GM12875 (cell line): ENCODE measurements around the gene BRD1.

Experiments
- H3K4me3 ChIP-seq: one replicate; pipeline ENCODE4 v1.5.1; 2011; ENCODE audit warnings: low read depth, low read length, control low read depth
- CTCF ChIP-seq: IDR thresholded peaks from 2 replicates; pipeline ENCODE4 v1.5.1; 2011; ENCODE audit warnings: low read depth, mild to moderate bottlenecking, control low read depth, inconsistent platforms, low read length, moderate library complexity, borderline replicate concordance; ENCODE audit not compliant: insufficient read depth

BRD1 gene

DNA sequence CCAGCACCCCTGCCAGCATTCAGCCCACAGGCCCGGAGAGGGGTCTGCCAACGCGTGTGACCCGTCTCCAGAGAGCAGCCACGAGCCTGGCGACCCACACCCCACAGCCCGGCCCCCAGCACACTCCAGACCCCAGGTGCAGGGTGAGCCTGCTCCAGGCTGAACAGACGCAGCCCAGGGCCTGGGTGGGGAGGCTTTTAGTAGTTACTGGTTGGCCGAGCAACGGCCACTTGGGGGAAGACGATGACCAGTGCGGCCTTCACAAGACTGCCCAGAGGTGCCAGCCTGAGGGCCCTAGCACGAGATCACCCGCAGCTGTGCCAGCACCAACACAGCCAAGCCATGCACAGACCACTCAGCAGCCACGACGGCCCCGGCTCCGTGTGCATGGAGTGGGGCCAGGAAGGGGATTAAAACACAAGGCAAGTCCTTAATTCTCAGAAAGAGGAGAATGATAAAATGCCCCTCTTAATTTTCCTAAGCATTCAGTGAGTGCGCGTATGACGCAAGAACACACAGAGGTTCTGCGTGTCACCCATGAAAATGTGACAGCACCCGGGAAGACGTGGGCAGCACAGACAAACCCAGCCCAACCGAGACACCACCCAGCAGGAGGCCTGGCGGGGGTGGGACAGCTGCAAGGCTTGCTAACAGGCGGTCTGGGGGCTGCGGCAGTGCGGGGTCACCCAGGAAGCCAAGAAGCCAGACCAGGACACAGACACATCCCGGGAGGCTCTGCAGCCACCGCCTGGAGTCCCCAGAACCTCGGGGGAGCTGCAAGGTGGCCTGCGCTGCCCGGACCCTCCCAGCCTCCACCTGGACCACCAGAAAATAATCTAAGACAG, 47.6 kb downstream of the BRD1 start:
- H3K4me3 ChIP-seq: no peak overlapping the region
- TF ChIP-seq CTCF: no peak

DNA sequence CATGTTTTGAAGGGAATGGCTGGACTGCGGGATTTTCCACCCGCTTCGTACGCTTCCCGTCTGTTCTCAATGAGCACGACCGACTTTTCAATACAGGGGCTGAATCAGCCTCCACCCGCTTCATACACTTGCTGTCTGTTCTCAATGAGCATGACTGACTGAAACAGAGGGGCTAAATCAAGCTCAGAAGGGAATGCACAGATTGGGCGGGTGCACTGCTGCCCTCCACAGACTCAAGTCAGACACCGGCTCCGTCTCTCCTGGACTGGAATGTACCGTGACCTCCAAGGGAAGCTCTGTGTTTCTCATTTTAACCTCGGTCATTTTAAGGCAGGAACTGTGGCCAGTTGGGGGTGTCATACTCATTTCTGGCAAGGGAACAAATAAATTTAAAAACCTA, 48.5 kb downstream of the BRD1 start:
- no peak for TF ChIP-seq CTCF
- no peak overlapping the region for H3K4me3 ChIP-seq

DNA sequence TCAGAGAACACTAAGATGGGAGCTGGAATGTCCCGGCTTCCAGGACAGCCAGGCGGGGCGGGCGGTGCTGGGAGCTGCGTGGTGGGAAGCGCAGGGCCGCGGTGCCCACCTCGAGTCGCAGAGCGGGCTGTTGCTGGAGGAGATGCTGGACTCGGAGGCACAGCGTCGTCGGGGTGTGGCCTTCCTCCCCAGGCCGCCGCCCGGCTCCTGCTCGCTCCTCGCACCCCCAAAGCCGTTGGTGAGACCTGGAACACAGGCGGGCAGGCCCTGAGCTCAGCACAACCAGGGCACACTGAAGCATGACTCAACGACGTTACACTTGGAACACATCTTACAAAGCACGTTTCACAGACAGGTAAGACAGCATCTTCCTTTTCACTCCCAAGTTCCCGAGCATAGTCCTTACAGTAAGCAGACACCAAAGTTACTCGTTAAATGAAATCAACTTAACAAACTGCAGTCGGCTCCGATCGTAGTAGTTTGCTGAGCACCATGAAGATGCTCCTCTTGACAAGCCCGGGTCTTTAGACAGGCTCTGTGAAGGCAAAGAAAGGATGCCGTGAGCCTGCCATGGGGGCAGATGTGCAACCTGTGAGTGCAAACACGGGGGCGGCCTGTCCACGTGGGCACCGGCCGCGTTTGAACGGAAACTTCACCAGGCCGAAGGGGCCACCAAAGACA, 50.0 kb downstream of the BRD1 start:
- no peak overlapping the region for H3K4me3 ChIP-seq
- no peak for TF ChIP-seq CTCF

- no peak for TF ChIP-seq CTCF
- H3K4me3 ChIP-seq: no peak overlapping the region
These were observed 50.8 kb downstream of the BRD1 start for GRCh38 chr22:49776891-49777290.

- TF ChIP-seq CTCF: no peak
- H3K4me3 ChIP-seq: no peak overlapping the region
These were observed 51.7 kb downstream of the BRD1 start for GRCh38 chr22:49775867-49776511.

DNA sequence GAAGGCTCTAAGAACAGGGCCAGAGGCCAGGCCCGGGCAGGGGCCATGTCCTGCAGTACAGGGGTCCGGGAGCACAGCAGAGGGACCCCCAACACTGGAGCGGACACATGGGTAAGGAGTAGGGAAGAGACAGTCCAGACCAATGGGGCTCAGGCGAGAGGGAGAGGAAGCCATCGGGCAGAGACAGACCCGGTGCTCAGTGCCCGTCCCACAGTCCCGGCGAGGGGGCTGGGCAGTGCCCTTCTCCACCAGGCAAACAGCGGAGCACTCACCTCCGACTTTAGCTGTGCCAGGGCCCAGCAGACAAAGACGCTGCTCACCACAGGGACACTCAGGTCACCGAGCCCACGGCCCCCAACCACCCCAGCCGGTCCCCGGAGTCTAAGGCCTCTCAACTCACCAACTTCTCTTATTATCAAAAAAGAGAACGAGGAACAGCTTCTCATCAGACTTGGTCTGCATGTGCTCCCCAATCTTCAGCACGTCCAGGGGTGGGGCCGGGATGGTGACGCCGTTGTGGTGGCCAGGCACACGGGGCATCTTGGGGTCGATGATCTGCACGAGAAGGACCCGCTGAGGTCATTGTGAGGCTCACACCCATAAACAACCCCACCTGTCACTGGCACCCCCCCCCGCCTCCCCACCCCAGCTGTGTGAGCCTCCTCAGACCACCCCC, 52.3 kb downstream of the BRD1 start:
- TF ChIP-seq CTCF: no peak
- no peak overlapping the region for H3K4me3 ChIP-seq
